GM21360 (cell line): ENCODE measurements around the gene SLC10A6.

Experiments
- ATAC-seq: cut with Tn5 transposase; IDR thresholded peaks from one replicate; pipeline ENCODE4 v1.9.1; 2021; ENCODE audit warnings: mild to moderate bottlenecking, moderate library complexity; ENCODE audit not compliant: unreplicated experiment

SLC10A6 gene

GRCh38 chr4:86853209-86853608, 4.0 kb upstream of the SLC10A6 start:
- no peak for ATAC-seq

GRCh38 chr4:86848136-86848535, 1.0 kb downstream of the SLC10A6 start:
- no peak for ATAC-seq

DNA sequence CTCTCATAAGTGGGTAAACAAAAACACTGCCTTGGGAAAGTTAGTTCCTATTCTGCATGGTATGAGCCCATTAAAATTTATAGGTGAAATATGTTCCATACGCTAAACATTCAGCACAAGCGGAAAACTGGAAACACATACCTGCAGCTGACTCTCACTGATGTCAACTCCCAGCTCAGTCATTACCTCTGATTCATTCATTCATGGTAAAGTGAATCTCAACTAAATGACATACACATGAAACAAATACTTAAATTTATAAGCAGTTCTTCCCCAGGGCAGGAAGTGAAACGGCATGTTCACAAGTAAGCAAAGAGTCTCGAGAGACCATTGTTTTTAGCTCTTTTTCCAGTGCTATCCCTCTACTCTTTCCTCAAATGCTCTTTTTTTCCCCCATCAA, 1.6 kb downstream of the SLC10A6 start:
- ATAC-seq = no peak

DNA sequence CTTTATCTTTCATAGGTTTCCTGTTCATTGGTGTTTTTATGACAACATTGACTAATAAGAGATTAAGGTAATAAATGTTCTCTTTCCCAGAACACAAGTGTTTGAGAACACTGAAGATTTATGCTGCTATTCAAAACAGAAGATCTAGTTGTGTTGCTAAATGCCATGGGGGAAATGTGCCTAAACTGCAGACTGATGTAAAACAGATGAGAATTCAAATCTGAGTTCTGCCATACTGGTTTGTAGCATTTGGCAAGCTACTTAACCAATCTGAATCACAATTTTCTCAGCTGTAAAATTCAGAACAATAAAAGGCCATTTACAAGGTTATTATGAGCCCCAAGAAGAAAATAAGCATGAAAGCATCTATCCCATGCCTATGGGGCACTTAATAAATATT, 2.3 kb downstream of the SLC10A6 start:
- ATAC-seq = no peak

GRCh38 chr4:86845593-86845992, 3.6 kb downstream of the SLC10A6 start:
- no peak for ATAC-seq

- no peak for ATAC-seq
Measured at GRCh38 chr4:86841309-86841708, 7.9 kb downstream of the SLC10A6 start.

GRCh38 chr4:86840858-86841257, 8.3 kb downstream of the SLC10A6 start:
- ATAC-seq = no peak

DNA sequence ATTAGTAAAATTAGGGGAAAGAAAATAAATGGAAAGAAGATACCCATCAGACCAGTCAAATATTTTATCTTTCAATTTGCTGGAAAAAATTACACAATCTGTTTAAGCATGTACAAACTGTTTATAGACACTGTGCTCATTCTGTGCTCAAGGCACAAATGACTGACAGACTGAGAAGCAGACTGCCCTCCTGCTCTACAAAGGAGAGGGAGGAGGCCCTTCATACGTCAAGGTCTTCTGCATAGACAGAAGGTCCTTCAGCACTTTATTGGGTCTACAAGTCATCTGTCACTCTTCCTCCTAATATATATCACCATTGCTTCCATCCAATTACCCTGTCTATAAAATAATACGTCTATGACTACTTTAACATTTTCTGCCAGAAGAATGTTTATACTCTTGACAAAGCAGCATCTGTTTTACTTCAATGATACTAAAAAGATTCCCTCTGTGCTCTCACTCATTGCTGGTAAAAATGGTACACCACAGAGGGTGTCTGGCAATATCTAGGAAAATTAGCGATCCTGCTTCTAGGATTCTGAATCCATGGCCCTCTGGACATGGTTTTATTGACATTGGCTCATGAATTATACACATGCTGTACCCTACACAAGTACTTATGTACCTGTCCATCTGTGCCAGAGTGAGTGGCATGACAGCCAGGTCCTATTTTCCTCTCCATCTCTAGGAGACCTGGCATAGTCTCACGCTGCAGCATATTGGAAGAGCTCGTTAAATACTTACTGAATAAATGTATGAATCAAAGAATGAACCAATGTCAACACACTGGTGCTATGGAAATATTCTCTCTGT, 11.3 kb downstream of the SLC10A6 start:
- no peak for ATAC-seq

GRCh38 chr4:86835677-86836076, 13.5 kb downstream of the SLC10A6 start:
- no peak for ATAC-seq

- no peak for ATAC-seq
Measured at GRCh38 chr4:86834901-86835300, 14.3 kb downstream of the SLC10A6 start.

DNA sequence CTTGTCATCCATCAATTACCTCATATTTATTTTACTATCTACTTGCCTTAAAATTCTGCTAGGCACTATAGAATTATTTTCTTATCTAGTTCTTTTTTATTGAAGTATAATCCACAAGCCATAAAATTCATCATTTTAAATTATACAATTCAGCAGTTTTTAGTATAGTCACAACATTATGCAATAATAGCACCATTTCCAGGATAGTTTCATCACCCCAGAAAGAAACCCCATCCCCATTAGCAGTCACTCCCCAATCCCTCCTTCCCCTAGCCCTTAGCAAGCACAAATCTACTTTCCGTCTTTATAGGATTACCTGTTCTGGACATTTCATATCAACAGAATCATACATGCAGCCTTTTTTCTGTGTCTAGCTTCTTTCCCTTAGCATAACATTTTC, 15.6 kb downstream of the SLC10A6 start:
- ATAC-seq = no peak

GRCh38 chr4:86831262-86832130, 17.7 kb downstream of the SLC10A6 start:
- no peak for ATAC-seq

- ATAC-seq = no peak
Measured at GRCh38 chr4:86825511-86825910, 23.7 kb downstream of the SLC10A6 start.

- no peak for ATAC-seq
Measured at GRCh38 chr4:86822136-86822535, 27.0 kb downstream of the SLC10A6 start.

GRCh38 chr4:86821151-86821550, 28.0 kb downstream of the SLC10A6 start:
- no peak for ATAC-seq

DNA sequence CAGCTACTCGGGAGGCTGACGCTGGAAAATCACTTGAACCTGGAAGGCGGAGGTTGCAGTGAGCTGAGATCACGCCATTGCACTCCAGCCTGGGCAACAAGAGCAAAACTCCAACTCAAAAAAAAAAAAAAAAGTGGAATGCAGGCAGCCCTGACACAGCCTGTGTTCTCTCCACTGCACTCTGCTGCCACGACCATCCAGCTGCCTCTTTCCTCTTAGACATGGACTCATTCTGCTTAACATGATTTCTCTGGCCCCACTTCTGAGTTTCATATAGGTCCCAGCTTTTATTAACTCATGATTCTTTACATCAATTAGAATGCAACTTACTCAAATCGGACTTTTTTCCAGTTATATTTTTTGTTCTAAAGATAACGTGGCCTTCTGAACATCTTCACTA, 29.6 kb downstream of the SLC10A6 start:
- ATAC-seq = no peak

DNA sequence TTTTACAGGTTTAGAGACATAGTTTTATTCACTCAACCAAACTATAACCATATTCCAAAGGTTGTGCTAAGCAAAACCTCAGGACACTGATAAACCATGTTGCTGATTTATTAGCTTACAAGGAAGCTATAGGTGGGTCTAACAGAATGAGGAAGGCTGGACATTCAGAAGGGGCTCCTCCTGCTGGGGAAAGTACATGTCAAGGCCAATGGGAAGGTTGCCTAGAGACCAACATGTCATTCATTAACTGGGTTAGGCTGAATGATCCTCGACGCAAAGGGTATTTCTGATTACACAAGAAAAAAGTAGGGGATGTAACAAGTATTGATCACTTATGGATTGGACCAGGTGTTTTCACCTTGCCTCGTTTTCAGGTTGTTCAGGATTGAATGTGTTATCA, 30.3 kb downstream of the SLC10A6 start:
- no peak for ATAC-seq

- no peak for ATAC-seq
Measured at GRCh38 chr4:86818211-86818610, 31.0 kb downstream of the SLC10A6 start.

DNA sequence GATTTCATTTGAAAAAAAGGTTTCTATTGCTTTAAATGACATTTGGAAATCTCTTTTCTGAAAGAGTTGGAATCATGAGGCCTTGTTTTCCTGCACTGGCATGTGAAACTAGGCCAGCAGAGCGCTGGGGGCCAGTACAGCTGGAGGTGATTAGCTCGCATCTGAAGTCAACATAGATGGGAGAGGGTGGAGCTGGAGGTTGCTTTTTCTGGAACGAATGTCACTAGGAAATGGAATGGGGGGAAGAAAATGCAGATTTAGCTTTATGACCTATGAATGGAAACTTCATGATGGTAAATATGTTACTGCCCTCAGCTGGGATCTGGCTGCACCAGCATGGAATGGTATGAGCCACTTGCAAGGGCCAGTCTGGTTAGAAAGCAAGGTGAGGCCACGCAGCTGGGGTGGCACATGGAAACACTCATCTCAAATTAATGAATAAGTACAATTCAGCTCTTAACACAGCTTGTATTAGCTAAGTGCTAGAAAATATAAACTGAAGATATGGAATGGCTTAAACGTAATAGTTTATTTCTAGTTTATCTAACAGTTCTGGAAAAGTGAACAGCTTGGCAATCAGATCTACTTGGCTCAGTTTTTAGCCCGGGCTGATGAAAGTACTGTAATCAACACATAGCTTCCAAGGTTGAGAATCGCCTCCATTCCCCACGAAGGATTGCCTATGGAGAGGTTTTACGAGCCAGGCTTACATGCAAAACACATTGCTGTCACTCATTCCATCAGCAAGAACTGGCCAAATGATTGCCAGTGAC, 32.5 kb downstream of the SLC10A6 start:
- no peak for ATAC-seq

DNA sequence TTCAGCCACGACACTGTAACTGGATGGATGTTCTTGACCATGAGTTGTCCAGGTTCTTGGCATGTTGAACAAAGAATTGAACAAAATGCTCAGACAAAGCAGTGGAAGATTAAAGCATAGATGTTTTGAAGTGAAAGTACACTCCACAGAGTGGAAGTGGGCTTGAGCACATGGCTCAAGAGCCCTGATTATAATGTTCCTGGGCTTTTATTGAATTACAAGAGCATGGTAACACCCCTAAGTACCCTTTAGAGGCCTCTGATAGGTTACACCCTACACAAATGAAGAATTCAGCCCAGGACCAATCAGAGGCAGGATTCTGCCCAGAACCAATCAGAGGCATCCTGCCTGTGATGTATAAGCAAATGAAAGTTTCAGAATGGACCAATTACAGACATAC, 33.5 kb downstream of the SLC10A6 start:
- ATAC-seq = no peak

GRCh38 chr4:86810847-86811246, 38.3 kb downstream of the SLC10A6 start:
- no peak for ATAC-seq
